Tibial artery (tissue), 4 donors: Measurements from ENCODE around the gene GLIPR1L1.

Experiments
- DNase-seq, 2 donors: peaks; one replicate each; pipeline ENCODE4 v3.0.0-alpha.2; 2019
- H3K27ac ChIP-seq, 2 donors: fragments of 200-600 bp; sonication (generic) in 1 of 2; 1 replicate in 1 of 2; 2 replicates in 1 of 2; pipeline ENCODE4 v1.5.1; 2018 to 2019; ENCODE audit warnings: mild to moderate bottlenecking in 1 of 2
- H3K27me3 ChIP-seq, 2 donors: fragments of 200-600 bp; sonication (generic) in 1 of 2; one replicate each; pipeline versions ENCODE4 v1.5.1 to v1.6.0; 2016 to 2019
- H3K36me3 ChIP-seq, 3 donors: fragments of 200-600 bp; sonication (generic) in 2 of 3; one replicate each; pipeline ENCODE4 v1.5.1; 2016 to 2019; ENCODE audit warnings: mild to moderate bottlenecking in 2 of 3
- H3K4me1 ChIP-seq, 4 donors: fragments of 200-600 bp; sonication (generic) in 2 of 4; 1 replicate in 3 of 4; 2 replicates in 1 of 4; pipeline ENCODE4 v1.5.1; 2016 to 2019
- H3K4me3 ChIP-seq, 2 donors: fragments of 200-600 bp; sonication (generic) in 1 of 2; 1 replicate in 1 of 2; 2 replicates in 1 of 2; pipeline ENCODE4 v1.5.1; 2018 to 2019; ENCODE audit warnings: mild to moderate bottlenecking in 2 of 2
- H3K9me3 ChIP-seq, 3 donors: fragments of 200-600 bp; sonication (generic) in 1 of 3; one replicate each; pipeline ENCODE4 v1.5.1; 2016 to 2019
- intact Hi-C: fragments of 100-400 bp; cut with DNase I; formaldehyde crosslinking; loops from one replicate; pipeline ENCODE4 v1.15.0; 2023; ENCODE audit warnings: low total_unique reads
- TF ChIP-seq, protein P1 (sequence below), 2 experiments: fragments of 200-600 bp in 1 of 2; fragments of 450-650 bp in 1 of 2; IDR thresholded peaks; one replicate each; pipeline ENCODE4 v1.5.1; 2017 to 2019; ENCODE audit warnings: antibody characterized with exemption in 2 of 2, mild to moderate bottlenecking in 1 of 2, moderate library complexity in 1 of 2

GLIPR1L1 gene

DNA sequence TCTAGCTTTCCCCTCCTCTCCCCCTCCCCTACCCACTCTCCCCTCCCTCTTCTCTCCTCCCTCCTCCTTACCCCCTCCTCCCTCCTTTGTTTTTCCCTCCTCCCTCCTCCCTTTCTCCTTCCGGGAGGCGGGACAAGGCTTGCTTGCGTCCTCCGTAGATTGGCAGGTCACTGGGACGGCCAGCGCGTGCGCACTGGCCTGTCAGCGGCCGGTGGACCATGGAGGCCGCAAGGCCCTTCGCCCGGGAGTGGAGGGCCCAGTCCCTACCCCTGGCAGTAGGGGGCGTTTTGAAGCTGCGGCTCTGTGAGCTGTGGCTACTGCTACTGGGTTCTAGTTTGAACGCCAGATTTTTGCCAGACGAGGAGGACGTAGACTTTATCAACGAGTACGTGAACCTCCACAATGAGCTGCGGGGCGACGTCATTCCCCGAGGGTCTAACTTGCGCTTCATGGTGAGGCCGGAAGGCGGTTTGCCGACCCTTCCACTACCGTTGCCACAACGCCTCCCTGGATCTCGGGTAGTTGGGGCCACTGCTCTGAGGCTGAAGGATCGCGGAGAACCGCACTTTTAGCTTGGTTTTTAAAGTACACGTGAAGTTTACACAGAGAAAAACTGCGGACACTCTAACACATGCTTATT is 56.5 kb downstream of the GLIPR1L1 start, which contains the start of gene GLIPR1L2:
Gene GLIPR1L2 (plus strand): TSS at position 191 of the 640 bp plus-strand sequence. CDS start 28 bp downstream, at position 219.
- DNase-seq, result peak; percentile 96 to 98
- intact Hi-C loops, result loop anchor here (10.0 kb wide), 1 partner anchor 94 kb away; the partner anchor contains the start of gene GLIPR1
- peak within 1 kb of the TSS; percentile 62 to 69 for H3K4me3 ChIP-seq
- no peaks in the 10 kb centered on the region for H3K36me3 ChIP-seq
- TF ChIP-seq, protein P1, sequence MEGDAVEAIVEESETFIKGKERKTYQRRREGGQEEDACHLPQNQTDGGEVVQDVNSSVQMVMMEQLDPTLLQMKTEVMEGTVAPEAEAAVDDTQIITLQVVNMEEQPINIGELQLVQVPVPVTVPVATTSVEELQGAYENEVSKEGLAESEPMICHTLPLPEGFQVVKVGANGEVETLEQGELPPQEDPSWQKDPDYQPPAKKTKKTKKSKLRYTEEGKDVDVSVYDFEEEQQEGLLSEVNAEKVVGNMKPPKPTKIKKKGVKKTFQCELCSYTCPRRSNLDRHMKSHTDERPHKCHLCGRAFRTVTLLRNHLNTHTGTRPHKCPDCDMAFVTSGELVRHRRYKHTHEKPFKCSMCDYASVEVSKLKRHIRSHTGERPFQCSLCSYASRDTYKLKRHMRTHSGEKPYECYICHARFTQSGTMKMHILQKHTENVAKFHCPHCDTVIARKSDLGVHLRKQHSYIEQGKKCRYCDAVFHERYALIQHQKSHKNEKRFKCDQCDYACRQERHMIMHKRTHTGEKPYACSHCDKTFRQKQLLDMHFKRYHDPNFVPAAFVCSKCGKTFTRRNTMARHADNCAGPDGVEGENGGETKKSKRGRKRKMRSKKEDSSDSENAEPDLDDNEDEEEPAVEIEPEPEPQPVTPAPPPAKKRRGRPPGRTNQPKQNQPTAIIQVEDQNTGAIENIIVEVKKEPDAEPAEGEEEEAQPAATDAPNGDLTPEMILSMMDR (IDR thresholded peaks at IDR 0.05), result peak; percentile 74 to 82
- no peaks in the 10 kb centered on the region for H3K9me3 ChIP-seq
- peaks cover 0 to 28% (median 5%) of the 10 kb centered on the region in 4 donors for H3K4me1 ChIP-seq
- H3K27me3 ChIP-seq, result no peaks in the 10 kb centered on the region
- peak within 1 kb of the TSS; percentile 86 to 93 for H3K27ac ChIP-seq

DNA sequence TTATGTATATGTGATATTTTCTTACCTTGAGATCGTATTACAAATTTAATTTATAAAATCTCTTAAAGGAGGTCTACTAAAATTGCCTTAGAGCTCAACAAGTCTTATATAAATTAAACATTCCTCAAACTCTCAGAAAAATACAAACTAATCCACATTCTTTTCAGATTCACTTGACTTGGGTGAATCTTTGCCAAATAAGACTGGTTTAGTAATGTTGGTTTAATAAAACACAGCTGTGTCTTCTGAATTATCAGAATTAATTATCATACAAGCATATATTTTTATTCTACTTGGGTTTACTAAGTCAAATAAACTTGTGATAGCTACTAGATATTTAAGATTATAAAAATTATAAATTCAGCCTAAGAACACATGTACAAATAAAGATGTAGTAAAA is 69.8 kb downstream of the GLIPR1L1 start:
- no peak overlapping the region for H3K4me3 ChIP-seq
- H3K27me3 ChIP-seq, result no peaks in the 10 kb centered on the region
- no peaks in the 10 kb centered on the region for H3K36me3 ChIP-seq
- DNase-seq, result no peak
- intact Hi-C loops, result no loop called here
- H3K27ac ChIP-seq, result no peak overlapping the region
- TF ChIP-seq, protein P1 (IDR thresholded peaks at IDR 0.05), result no peak
- H3K9me3 ChIP-seq, result no peaks in the 10 kb centered on the region
- peaks cover 0 to 8% (median 0%) of the 10 kb centered on the region in 4 donors for H3K4me1 ChIP-seq

DNA sequence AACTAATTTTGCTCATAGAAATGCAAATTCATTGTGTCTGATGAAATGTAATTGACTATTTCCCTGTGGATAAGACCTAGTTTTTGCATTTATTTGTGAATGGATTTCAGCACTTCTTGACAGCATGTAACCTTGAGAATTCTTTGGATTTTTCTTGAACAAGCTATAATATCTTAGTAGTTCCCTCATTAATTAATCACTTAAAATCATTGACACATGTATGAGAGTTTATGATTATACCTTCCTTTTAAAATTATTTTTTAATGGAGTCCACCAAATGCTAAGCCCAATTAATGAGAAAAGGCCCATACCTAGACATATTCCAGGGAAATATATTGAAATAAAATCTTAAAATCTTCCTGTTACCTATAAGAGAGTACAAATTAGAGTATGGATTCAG is 73.2 kb downstream of the GLIPR1L1 start:
- H3K36me3 ChIP-seq, result no peaks in the 10 kb centered on the region
- TF ChIP-seq, protein P1 (IDR thresholded peaks at IDR 0.05), result no peak
- peaks cover 0 to 9% (median 0%) of the 10 kb centered on the region in 4 donors for H3K4me1 ChIP-seq
- no peak for DNase-seq
- H3K9me3 ChIP-seq, result no peaks in the 10 kb centered on the region
- H3K27me3 ChIP-seq, result no peaks in the 10 kb centered on the region
- intact Hi-C loops, result no loop called here
- no peak overlapping the region for H3K4me3 ChIP-seq
- no peak overlapping the region for H3K27ac ChIP-seq

DNA sequence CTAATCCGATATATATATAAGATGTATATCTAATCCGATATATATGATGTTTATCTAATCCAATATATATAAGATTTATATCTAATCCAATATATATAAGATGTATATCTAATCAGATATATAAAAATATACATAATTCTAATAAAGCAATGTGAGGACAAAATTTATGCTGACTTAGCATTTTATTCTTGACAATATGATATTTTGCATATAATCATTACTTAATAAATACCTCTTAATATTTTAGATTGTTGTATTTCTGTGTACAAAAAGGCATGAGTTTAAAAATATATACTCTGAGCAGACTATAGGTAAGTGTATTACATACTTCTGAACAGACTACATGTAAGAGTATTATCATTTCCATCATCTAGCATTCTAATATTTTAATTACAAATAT is 75.4 kb downstream of the GLIPR1L1 start:
- TF ChIP-seq, protein P1 (IDR thresholded peaks at IDR 0.05), result no peak
- DNase-seq, result no peak
- no peaks in the 10 kb centered on the region for H3K36me3 ChIP-seq
- no peak overlapping the region for H3K27ac ChIP-seq
- no peaks in the 10 kb centered on the region for H3K9me3 ChIP-seq
- H3K4me3 ChIP-seq, result no peak overlapping the region
- no peaks in the 10 kb centered on the region for H3K27me3 ChIP-seq
- intact Hi-C loops, result no loop called here
- H3K4me1 ChIP-seq, result peaks cover 0 to 20% (median 0%) of the 10 kb centered on the region in 4 donors

DNA sequence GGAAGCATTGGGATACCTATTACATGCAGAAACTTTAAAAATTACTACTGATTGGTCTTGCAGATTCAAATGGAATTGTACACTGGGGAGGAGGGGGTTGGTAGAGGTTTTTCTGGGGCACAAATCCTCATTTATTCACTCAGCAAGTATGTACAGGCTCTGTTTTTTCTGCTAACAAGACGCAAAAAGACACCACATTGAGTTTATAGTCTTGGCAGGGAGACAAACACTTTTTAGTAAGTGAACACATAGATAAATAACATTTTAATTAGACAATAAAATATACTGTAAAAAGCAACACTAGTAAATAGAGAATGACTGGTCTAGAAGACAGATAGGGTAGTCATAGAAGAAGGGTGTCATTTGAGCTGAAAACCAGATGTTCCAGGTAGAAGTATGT is 80.2 kb downstream of the GLIPR1L1 start:
- TF ChIP-seq, protein P1 (IDR thresholded peaks at IDR 0.05), result no peak
- intact Hi-C loops, result no loop called here

More for the DNA sequence above, 80.2 kb downstream of the GLIPR1L1 start:
- no peaks in the 10 kb centered on the region for H3K27me3 ChIP-seq
- H3K9me3 ChIP-seq, result no peaks in the 10 kb centered on the region
- no peak overlapping the region for H3K4me3 ChIP-seq
- H3K4me1 ChIP-seq, result peaks cover 0 to 21% (median 2%) of the 10 kb centered on the region in 4 donors
- no peak overlapping the region for H3K27ac ChIP-seq
- H3K36me3 ChIP-seq, result no peaks in the 10 kb centered on the region
- DNase-seq, result no peak
